ENCODE data around the gene AOPEP. TPM values are rescaled to one million over a fixed set of nuclear protein-coding genes. Genes with fewer than 3 reads are reported as not detected.
A peak's percentile ranks its signal among the peaks of the same experiment; 100 is the strongest.

Gene AOPEP
- total RNA-seq, 1 donor from 2014 or later: 24.8 TPM

GRCh38 chr9:94681508-94681907 lies 45.0 kb upstream of the AOPEP start:
- Mint-ChIP-seq H3K36me3 (ENCODE audit: low read depth) (no peaks in the 10 kb centered on the region), H3K4me1 (no peaks in the 10 kb centered on the region), H3K27ac (ENCODE audit: unreplicated experiment) (no peak overlapping the region), H3K27me3 (ENCODE audit: low read depth) (peaks cover 8% of the 10 kb centered on the region), H3K4me3 (no peak overlapping the region), H3K9me3 (no peaks in the 10 kb centered on the region)
- TF ChIP-seq CTCF (conservative IDR thresholded peaks at IDR 0.05): peak; percentile 86
- DNase-seq (ENCODE audit: low read depth, low spot score): peak; percentile 61

GRCh38 chr9:94685359-94685758 lies 41.1 kb upstream of the AOPEP start:
- no peak overlapping the region for H3K27ac Mint-ChIP-seq (ENCODE audit: unreplicated experiment)
- H3K4me3 Mint-ChIP-seq: no peak overlapping the region
- no peak for TF ChIP-seq CTCF (conservative IDR thresholded peaks at IDR 0.05)
- H3K9me3 Mint-ChIP-seq: no peaks in the 10 kb centered on the region
- H3K36me3 Mint-ChIP-seq (ENCODE audit: low read depth): no peaks in the 10 kb centered on the region
- DNase-seq (ENCODE audit: low read depth, low spot score): no peak
- H3K27me3 Mint-ChIP-seq (ENCODE audit: low read depth): peaks cover 2% of the 10 kb centered on the region
- H3K4me1 Mint-ChIP-seq: no peaks in the 10 kb centered on the region

- Mint-ChIP-seq H3K36me3 (ENCODE audit: low read depth) (no peaks in the 10 kb centered on the region), H3K27me3 (ENCODE audit: low read depth) (no peaks in the 10 kb centered on the region), H3K4me3 (no peak overlapping the region), H3K27ac (ENCODE audit: unreplicated experiment) (no peak overlapping the region), H3K4me1 (no peaks in the 10 kb centered on the region), H3K9me3 (no peaks in the 10 kb centered on the region)
- no peak for DNase-seq (ENCODE audit: low read depth, low spot score)
- no peak for TF ChIP-seq CTCF (conservative IDR thresholded peaks at IDR 0.05)
These were observed 39.0 kb upstream of the AOPEP start for GRCh38 chr9:94687451-94687850.

GRCh38 chr9:94690344-94690743 lies 36.2 kb upstream of the AOPEP start:
- H3K27ac Mint-ChIP-seq (ENCODE audit: unreplicated experiment): no peak overlapping the region
- no peaks in the 10 kb centered on the region for H3K27me3 Mint-ChIP-seq (ENCODE audit: low read depth)

GRCh38 chr9:94692601-94693000 lies 33.9 kb upstream of the AOPEP start:
- Mint-ChIP-seq H3K9me3 (no peaks in the 10 kb centered on the region), H3K4me3 (no peak overlapping the region), H3K4me1 (peaks cover 8% of the 10 kb centered on the region), H3K36me3 (ENCODE audit: low read depth) (no peaks in the 10 kb centered on the region), H3K27me3 (ENCODE audit: low read depth) (no peaks in the 10 kb centered on the region), H3K27ac (ENCODE audit: unreplicated experiment) (no peak overlapping the region)
- TF ChIP-seq CTCF (conservative IDR thresholded peaks at IDR 0.05): no peak
- no peak for DNase-seq (ENCODE audit: low read depth, low spot score)

More at GRCh38 chr9:94690344-94690743, 36.2 kb upstream of the AOPEP start:
- Mint-ChIP-seq H3K4me3 (no peak overlapping the region), H3K9me3 (no peaks in the 10 kb centered on the region), H3K36me3 (ENCODE audit: low read depth) (no peaks in the 10 kb centered on the region), H3K4me1 (peaks cover 8% of the 10 kb centered on the region)
- DNase-seq (ENCODE audit: low read depth, low spot score): no peak
- no peak for TF ChIP-seq CTCF (conservative IDR thresholded peaks at IDR 0.05)
